Heart right ventricle (tissue), 16 donors: ENCODE results near the gene OTUB1. TPM values are rescaled to one million over a fixed set of nuclear protein-coding genes. Genes with fewer than 3 reads are reported as not detected.
"Not testable (repeated sequence)": the region's sequence is repeated elsewhere in the genome, so short reads cannot be mapped to it uniquely, and the experiment has no call there.

Experiments used
- ATAC-seq, 8 donors: fragments of 200-7000 bp; cut with Tn5 transposase; one replicate each; pipeline ENCODE4 v1.9.1; 2020; ENCODE audit warnings: mild to moderate bottlenecking in 8 of 8, moderate library complexity in 8 of 8, moderate number of reproducible peaks in 1 of 8
- DNase-seq, 2 donors: peaks; one replicate each; pipeline ENCODE4 v3.0.0-alpha.2; 2020
- H3K27ac ChIP-seq, 10 donors: fragments of 200-600 bp; sonication (generic) in 2 of 10; one replicate each; pipeline versions ENCODE4 v1.5.0 to v1.8.0; 2020 to 2022; ENCODE audit warnings: mild to moderate bottlenecking in 3 of 10
- H3K27me3 ChIP-seq, 7 donors: fragments of 200-600 bp; one replicate each; pipeline ENCODE4 v1.8.0; 2021 to 2022; ENCODE audit warnings: mild to moderate bottlenecking in 2 of 7
- H3K36me3 ChIP-seq, 9 donors: fragments of 200-600 bp; sonication (generic) in 1 of 9; one replicate each; pipeline versions ENCODE4 v1.5.0 to v1.8.0; 2020 to 2022; ENCODE audit warnings: mild to moderate bottlenecking in 2 of 9
- H3K4me1 ChIP-seq, 9 donors: fragments of 200-600 bp; sonication (generic) in 1 of 9; one replicate each; pipeline versions ENCODE4 v1.5.0 to v1.8.0; 2020 to 2022; ENCODE audit warnings: mild to moderate bottlenecking in 4 of 9
- H3K4me3 ChIP-seq, 10 donors: fragments of 200-600 bp; sonication (generic) in 2 of 10; one replicate each; pipeline versions ENCODE4 v1.5.0 to v1.8.0; 2020 to 2022; ENCODE audit warnings: mild to moderate bottlenecking in 7 of 10, moderate library complexity in 2 of 10
- H3K9me3 ChIP-seq, 11 donors: fragments of 200-600 bp in 10 of 11; sonication (generic) in 2 of 11; one replicate each; pipeline versions ENCODE4 v1.5.0 to v1.8.0; 2013 to 2022; ENCODE audit warnings: mild to moderate bottlenecking in 2 of 11, control low read depth in 1 of 11, moderate library complexity in 1 of 11
- WGBS, 2 donors: extraction: QIAGEN DNeasy Blood & Tissue Kit; methylation state at CpG; one replicate each; pipeline ENCODE4 v1.1.7; 2013; ENCODE audit warnings: inconsistent platforms in 1 of 2; 5-methylcytosine and 5-hydroxymethylcytosine counted together
- intact Hi-C, 10 donors: fragments of 100-400 bp; cut with DNase I; formaldehyde crosslinking; loops; one replicate each; pipeline versions ENCODE4 v1.11.1 to v1.14.2; 2022
- polyA plus RNA-seq, 2 donors: library from polyadenylated mRNA; stranded (reverse); fragments of 200-250 nt; gene quantifications; one replicate each; pipeline ENCODE4 v1.2.3, GENCODE V29; 2013
- total RNA-seq, 10 donors: library from RNA; stranded (reverse); fragmentation: NEBNext Ultra II Directional in 3 of 10; extraction: Animal tissue kit (Norgen Biotek cat#: 25700) in 3 of 10; gene quantifications; one replicate each; pipeline versions ENCODE4 v1.2.1 to v1.2.4, GENCODE V29; 2021 to 2023
- TF ChIP-seq, protein P1 (sequence below), 9 donors: fragments of 200-600 bp; sonication (generic) in 2 of 9; IDR thresholded peaks; one replicate each; pipeline versions ENCODE4 v1.5.0 to v1.8.0; 2021 to 2022; ENCODE audit warnings: antibody characterized with exemption in 9 of 9, mild to moderate bottlenecking in 5 of 9, moderate library complexity in 1 of 9
- donor health status: Arrhythmogenic right ventricular cardiomyopathy.
- donor health status: ischemic (EF 13 %, LVEDD 7.1; RV severe dilation, severe dysfunction).
- donor health status: healthy with polysubstance abuse.
- donor health status: DM: no; HTN: yes; CAD: no.
- donor health status: DM: no; HTN: no; CAD: no.
- donor health status: ischemic (EF 25% LVEDD 6.9; RV normal size, moderate dysfunction).
- donor health status: ischemic (EF 25% LVEDD 5.7; RV mildly dilated, moderate dysfunction).
- donor health status: healthy.
- donor health status: DM: yes; HTN: yes; CAD: no.
- donor health status: Ischemic cardiomyopathy.
- donor health status: ischemic (EF 35%, LVEDD 5.7; RV mildly dilated, moderate dysfunction).
- donor health status: nonischemic (EF 11% LVEDD 7.7; RV severe dilation, severe dysfunction).
- donor health status: DM: yes; HTN: yes; CAD: no.
- donor health status: PGD.
- donor health status: ischemic (EF 29% LVEDD 5.4; RV normal size, mild dysfunction).
- donor health status: nonischemic (EF 23%, LVEDD 6.1; RV moderate dilation, normal function).

Gene OTUB1
- total and polyA plus RNA-seq, 12 donors = 34.9 to 87.0 (median 49.8) TPM

DNA sequence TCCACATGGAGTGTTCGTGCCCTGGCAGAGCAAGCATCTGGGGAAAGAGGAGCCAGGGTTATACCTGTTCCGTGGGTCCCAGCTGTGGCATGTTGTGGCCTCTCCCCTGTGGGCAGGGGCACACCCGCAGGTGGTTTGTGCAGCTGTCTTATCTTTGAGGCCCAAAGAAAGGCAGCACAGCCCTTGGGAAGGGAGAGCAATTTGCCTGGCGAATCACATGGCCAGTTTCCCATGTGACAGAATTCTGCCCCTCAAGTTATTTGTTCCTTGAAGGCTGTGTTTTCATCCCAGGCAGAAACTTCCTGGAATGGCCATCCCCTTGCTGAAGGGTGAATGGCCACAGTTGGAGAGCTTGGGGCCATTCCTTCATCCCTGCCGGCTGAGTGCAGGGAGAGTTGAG lies 28.2 kb upstream of the OTUB1 start:
- WGBS, 2 donors = 90% methylated on average over 5 of the region's 5 CpGs
- intact Hi-C loops = no loop called here

DNA sequence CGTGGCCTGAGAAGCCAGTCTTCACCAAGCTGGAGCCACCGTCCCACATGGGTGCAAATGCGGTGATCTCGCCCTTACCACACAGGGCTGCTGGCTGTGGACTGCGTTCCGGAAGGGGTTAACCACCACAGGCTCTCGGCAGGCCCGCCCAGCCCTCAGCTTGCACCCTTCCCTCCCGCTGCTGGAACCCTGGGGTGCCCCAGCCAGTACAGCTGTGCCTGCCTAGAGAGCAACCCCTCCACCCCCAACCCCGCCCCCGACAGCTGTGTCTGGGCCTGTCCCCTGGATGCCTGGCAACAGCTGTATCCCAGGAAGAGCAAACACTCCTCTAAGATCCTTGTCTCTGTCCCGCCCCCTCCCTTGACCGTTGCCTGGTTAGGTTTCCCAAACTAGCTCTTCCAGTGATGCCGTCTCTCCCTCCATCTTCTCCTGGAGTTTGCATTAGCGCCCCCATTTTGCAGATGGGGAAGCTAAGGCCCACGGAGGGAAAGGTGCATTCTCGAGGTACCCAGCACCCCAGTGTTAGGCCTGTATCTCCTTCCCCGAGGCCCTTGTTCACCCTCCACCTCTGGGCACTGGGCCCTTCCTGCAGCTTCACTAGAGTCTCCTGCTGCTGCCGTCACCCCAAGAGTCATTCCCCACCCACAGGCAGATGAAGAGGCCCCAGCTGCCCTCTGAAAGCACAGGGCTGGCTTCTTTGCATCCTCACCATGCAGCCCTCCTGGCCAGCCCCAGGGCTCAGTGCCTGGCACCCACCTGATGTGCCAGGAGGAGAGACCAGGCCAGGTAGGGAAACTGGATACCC lies 24.4 kb upstream of the OTUB1 start:
- no peak overlapping the region for H3K4me3 ChIP-seq
- intact Hi-C loops = loop anchor here in 1 of 10 donors (5.0 kb wide), 1 partner anchor 135 kb away; no protein-coding TSS in a partner anchor
- peaks cover 0 to 7% (median 0%) of the 10 kb centered on the region in 9 donors for H3K4me1 ChIP-seq
- DNase-seq = no peak
- no peaks in the 10 kb centered on the region for H3K27me3 ChIP-seq
- TF ChIP-seq, protein P1, sequence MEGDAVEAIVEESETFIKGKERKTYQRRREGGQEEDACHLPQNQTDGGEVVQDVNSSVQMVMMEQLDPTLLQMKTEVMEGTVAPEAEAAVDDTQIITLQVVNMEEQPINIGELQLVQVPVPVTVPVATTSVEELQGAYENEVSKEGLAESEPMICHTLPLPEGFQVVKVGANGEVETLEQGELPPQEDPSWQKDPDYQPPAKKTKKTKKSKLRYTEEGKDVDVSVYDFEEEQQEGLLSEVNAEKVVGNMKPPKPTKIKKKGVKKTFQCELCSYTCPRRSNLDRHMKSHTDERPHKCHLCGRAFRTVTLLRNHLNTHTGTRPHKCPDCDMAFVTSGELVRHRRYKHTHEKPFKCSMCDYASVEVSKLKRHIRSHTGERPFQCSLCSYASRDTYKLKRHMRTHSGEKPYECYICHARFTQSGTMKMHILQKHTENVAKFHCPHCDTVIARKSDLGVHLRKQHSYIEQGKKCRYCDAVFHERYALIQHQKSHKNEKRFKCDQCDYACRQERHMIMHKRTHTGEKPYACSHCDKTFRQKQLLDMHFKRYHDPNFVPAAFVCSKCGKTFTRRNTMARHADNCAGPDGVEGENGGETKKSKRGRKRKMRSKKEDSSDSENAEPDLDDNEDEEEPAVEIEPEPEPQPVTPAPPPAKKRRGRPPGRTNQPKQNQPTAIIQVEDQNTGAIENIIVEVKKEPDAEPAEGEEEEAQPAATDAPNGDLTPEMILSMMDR (IDR thresholded peaks at IDR 0.05) = no peak
- H3K9me3 ChIP-seq = no peaks in the 10 kb centered on the region
- no peak overlapping the region for H3K27ac ChIP-seq
- peaks cover 0 to 1% (median 0%) of the 10 kb centered on the region in 9 donors for H3K36me3 ChIP-seq
- WGBS, 2 donors = 45 to 50% methylated on average over 18 to 19 of the region's 19 CpGs
- ATAC-seq = peak; percentile 15 to 64 (median 36)

More for the DNA sequence above, 28.2 kb upstream of the OTUB1 start:
- TF ChIP-seq, protein P1 (IDR thresholded peaks at IDR 0.05) = no peak
- DNase-seq (no peak), ATAC-seq (no peak)
- Histone ChIP-seq H3K4me3 (no peak overlapping the region), H3K4me1 (peaks cover 0 to 7% (median 0%) of the 10 kb centered on the region in 9 donors), H3K27me3 (no peaks in the 10 kb centered on the region), H3K36me3 (peaks cover 0 to 39% (median 16%) of the 10 kb centered on the region in 9 donors), H3K9me3 (no peaks in the 10 kb centered on the region), H3K27ac (no peak overlapping the region)

DNA sequence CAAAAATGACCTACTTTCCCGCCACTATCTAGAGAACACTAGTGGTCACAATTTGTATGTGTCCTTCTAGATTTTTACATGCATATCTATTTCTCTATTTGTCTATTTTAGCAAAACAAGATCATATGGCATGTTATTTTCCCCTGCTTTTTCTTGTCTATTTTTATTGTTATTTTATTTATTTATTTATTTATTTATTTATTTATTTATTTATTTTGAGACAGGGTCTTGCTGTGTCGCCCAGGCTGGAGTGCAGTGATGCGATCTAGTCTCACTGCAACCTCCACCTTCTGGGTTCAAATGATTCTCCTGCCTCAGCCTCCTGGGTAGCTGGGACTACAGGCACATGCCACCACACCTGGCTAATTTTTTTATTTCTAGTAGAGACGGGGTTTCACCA lies 22.3 kb upstream of the OTUB1 start:
- WGBS, 2 donors = 92 to 98% methylated on average over 4 of the region's 4 CpGs
- not testable (repeated sequence) for H3K9me3 ChIP-seq, ATAC-seq, H3K36me3 ChIP-seq, DNase-seq, H3K27ac ChIP-seq, H3K4me1 ChIP-seq, H3K27me3 ChIP-seq, H3K4me3 ChIP-seq
- intact Hi-C loops = loop anchor here in 1 of 10 donors (5.0 kb wide), 1 partner anchor 137 kb away; no protein-coding TSS in a partner anchor

DNA sequence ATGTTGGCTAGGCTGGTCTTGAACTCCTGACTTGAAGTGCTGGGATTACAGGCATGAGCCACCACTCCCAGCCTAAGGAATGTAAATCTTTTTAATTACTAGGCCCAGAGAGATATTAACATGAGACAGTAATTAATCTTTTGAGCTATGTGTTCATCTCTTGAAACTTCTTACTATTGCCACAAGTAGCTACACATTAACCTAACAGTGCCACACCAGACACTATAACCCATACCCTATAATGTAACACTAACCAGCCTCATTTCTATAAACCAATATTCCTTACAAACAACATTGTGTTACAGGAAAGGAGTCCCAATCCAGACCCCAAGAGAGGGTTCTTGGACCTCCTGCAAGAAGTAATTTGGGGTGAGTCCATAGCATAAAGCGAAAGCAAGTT lies 19.8 kb upstream of the OTUB1 start:
- Histone ChIP-seq H3K36me3 (no peaks in the 10 kb centered on the region), H3K9me3 (no peaks in the 10 kb centered on the region), H3K27ac (no peak overlapping the region), H3K27me3 (no peaks in the 10 kb centered on the region), H3K4me1 (no peaks in the 10 kb centered on the region), H3K4me3 (no peak overlapping the region)
- intact Hi-C loops = no loop called here
- no peak for ATAC-seq
- TF ChIP-seq, protein P1 (IDR thresholded peaks at IDR 0.05) = no peak
- DNase-seq = no peak
- 97 to 98% methylated on average over 1 of the region's 1 CpG for WGBS, 2 donors

DNA sequence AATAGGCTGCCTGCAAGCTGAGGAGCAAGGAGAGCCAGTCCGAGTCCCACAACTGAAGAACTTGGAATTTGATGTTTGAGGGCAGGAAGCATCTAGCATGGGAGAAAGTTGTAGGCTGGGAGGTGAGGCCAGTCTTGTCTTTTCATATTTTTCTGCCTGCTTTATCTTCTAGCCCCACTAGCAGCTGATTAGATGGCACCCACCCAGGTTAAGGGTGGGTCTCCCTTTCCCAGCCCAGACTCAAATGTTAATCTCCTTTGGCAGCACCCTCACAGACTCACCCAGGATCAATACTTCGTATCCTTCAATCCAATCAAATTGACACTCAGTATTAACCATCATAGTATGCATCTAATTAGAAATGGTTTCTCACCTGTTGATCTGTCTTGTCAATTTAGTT lies 16.8 kb upstream of the OTUB1 start:
- Histone ChIP-seq H3K4me1 (peaks cover 0 to 3% (median 0%) of the 10 kb centered on the region in 9 donors), H3K27ac (no peak overlapping the region), H3K36me3 (no peaks in the 10 kb centered on the region), H3K9me3 (no peaks in the 10 kb centered on the region), H3K4me3 (no peak overlapping the region), H3K27me3 (no peaks in the 10 kb centered on the region)
- TF ChIP-seq, protein P1 (IDR thresholded peaks at IDR 0.05) = no peak
- intact Hi-C loops = no loop called here
- ATAC-seq = no peak
- DNase-seq = no peak
- 83 to 84% methylated on average over 2 of the region's 2 CpGs for WGBS, 2 donors
